Cerebellar nuclear complex (tissue), 1 donor: Measurements from ENCODE around the gene TNRC6B.
A peak's percentile ranks its signal among the peaks of the same experiment; 100 is the strongest.

Experiments
- DNase-seq, 2 experiments: peaks; one replicate each; lab custom pipeline; 2025; lab: John Stamatoyannopoulos, UW

TNRC6B gene

DNA sequence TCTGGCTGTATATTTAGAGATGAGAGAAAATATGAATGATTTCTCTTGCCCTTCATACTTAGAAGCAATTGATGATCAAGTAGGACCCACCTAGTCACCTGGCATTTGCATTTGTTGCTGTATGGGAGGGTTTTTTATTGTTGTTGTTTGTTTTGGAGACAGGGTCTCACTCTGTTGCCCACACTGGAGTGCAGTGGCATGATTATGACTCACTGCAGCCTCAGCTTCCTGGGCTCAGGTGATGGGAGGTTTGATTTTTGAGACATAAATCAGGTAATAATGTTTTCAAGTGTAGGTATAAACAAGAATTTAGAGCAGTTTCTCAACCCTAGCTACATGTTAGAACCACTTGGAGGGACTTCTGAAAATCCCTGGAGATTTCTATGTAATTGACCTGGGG, 63.0 kb downstream of the TNRC6B start:
- no peak for DNase-seq

DNA sequence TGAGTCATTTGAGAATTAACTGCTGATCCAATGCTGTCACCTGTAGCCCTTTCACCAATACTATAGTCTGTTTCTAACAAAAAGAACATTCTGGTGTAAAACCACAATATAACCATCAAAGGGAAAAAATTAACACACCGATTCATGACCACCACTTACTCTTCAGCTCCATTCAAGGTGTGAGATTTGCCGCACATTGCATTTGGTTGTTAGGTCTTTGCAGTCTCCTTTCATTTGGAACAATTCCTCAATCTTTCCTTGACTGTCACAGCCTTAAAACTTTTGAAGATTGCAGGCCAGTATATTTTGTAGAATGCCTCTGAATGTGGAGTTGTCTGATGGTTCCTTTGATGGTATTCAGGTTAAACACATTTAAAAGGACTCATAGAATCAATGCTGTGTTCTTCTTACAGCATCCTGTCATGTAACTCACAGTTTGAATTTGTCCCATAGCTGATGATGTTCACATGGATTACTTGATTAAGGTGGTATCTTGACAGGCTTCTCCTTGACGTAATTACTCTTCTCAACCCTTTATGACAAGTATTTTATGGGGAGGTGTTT, 63.6 kb downstream of the TNRC6B start:
- no peak for DNase-seq

DNA sequence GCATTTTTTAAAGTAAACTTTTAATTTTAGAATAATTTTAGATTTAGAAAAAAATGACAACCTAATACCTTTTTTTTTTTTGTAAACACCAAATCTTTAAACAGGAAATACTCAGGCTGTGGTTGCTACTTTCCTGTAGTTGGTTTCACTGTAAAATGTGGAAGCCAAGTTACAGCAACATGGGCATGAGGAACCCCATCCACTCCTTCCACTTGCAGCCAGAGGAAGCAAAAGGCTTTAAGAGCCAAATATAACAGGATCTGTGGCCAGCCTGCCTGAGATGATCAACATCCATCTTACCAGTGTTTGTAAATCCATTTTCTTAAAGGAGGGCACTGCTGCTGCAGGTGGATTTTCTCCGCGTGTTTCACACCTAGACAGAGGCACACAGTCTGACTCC, 66.2 kb downstream of the TNRC6B start:
- no peak for DNase-seq

DNA sequence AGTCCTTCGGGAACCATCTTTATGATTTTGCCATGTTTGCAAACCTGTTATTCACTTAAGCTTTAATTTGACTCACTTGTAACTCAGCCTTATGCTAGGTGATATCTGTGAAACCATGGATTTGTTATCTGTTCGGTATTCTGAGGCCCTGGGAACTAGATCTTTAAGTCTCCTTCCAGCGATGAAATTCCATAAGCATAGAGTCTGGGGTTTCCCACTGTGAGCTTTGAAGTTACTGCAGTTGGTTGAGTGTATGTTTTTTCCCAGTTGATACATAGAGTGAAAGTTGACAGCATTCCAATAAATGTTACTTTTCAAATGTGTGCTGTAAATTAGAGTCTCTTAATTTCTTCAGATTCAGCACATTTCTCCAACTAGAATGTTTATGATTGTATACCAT, 66.9 kb downstream of the TNRC6B start:
- no peak for DNase-seq

DNA sequence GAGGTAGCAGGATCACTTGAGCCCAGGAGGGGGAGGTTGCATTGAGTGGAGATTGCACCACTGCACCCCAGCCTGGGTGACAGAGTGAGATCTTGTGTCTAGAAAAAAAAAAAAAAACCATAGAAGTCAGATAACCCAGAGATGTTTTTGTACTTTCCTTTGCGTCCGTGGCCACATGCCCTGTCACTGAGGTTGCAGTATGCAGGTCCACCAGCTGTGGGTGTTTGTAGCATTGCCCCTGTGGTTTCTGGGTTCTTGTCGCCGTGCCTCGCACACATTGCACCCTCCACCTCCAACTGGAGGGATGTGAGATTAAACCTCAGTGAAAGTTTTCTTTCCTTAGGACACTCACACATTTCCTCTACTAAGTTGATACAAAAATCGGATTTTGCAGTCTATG, 70.3 kb downstream of the TNRC6B start:
- no peak for DNase-seq

DNA sequence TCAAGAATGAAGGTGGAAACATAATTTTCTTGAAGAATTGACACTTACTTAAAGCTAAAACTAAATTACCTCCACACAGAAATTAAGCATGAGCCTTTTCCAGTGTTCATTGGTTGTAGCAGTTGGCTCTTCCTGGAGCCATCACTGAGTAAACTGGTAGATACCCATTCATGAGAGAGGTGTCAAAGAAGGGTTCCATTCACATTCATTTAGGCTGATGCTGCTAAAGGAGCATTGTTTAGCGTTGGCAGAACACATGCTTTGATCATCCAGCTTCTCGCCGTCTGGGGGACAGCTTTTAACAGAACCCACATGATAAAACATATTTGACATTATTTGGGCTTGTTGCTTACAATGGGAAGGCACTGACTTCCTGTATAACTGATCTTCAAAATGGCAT, 71.6 kb downstream of the TNRC6B start:
- no peak for DNase-seq

DNA sequence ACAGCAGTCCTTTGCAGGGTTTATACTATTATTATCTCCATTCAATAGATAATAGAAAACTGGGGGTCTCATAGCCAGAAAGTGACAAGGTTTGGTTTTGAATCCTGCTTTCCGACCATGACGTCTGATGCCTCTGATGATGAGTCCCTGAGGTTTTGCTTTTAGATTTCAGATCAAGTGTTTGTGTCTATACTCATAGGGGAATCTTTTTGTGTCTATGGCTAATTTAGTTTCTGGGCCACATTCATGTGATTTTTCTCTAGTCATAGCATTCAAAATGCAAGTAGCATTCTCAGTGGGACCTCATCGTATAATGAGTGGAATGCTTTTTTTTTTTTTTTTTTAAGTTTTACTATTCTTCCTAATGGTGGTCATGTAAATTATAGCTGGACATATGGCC, 72.9 kb downstream of the TNRC6B start:
- no peak for DNase-seq

DNA sequence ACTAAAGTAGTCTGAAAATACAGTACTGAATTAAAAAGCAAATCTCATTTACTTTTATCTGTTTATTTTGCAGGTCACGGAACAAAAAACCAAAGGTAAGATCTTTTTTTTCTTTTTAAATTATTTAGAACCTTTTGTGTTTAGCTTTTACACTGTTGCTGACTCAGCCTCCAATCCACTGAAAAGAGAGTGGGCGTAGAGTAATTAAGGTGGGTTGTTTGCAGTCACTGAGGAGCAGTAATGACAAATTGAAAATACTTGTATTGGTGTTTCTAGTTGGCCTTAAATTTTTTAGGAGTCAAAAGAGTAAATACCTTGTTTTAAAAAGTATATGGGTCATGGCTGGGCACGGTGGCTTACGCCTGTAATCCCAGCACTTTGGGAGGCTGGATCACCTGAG, 73.4 kb downstream of the TNRC6B start:
- no peak for DNase-seq

DNA sequence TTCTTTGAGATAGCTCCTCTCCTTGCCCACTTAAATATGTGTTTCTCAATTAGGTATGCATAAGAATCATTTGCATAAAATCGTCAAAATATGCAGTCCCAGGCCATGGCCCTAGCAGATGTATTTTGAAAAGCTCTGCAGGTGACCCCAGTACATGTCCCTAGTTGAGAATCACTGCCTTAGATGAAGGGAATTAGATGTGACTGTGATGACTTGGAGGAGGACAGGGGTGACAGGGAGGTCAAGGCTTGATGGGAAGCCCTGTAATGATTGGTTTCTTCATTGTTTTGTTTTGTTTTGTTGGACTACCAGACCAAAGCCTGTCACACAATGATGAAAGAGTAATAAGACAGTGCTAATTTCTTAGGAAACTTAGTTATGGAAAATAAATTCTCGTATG, 74.4 kb downstream of the TNRC6B start:
- DNase-seq: no peak

DNA sequence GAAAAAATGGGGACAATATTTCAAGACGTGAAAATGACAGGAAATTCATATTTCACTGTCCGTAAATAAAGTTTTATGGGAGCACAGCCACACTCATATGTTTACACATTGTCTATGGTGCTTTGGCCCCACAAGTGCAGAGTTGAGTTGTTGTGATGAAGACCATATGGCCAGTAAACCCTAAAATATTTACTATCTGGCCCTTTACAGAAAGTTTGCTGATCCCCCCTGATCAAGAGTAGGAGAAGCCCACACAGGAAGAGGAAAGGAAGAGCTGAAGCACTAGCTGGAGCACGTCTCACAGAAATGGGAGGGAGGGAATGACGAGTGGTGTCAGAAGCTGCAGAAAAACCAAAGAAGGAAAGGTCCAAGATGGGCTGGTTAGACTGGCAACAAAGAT, 78.8 kb downstream of the TNRC6B start:
- no peak for DNase-seq

DNA sequence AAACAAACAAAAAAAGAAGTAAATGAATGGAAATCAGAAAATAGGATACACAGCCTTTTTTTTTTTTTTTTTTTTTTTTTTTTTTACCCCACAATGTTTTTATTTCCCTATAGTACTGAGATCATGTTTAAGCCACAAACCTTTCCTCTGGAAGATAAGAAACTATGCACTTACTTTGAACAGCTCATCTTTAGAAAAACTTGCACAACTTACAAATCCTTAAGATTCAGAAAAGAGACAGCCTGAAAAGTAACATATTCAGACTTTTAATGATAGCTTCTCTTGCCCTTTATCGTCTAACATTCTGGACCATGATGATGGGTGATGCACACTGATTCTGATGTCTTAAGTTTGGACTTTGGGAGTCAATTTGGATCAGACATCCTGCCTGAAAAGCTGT, 80.3 kb downstream of the TNRC6B start:
- DNase-seq: no peak

DNA sequence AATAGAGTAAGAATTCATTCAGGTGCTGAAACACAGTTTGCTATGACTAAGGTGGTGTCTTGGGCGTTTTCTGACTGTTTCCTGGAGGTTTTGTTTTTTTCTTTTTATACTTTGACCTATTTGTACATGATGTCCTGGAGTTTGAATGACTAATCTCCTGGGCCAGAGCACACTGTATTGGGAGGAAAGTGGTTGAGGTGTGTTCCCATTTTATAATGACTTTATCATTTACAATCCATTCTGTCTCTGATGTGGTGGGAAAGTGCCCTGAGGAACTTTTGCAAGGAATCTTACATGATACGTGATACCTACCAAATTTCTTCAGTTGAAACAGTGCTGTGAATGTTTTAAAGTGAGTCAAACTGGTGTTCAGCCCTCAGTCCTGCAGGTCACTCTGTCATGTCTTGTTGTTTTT, 80.8 kb downstream of the TNRC6B start:
- no peak for DNase-seq

DNA sequence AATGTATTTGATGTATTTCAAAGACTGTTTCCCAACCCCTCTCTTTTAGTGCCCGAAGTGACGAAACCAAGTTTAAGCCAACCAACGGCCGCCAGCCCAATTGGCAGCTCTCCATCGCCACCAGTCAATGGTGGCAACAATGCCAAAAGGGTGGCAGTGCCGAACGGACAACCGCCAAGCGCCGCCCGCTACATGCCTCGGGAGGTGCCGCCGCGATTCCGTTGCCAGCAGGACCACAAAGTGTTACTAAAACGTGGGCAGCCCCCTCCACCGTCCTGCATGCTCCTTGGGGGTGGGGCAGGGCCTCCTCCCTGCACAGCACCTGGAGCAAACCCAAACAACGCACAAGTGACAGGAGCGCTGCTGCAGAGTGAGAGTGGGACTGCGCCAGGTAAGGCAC, 84.1 kb downstream of the TNRC6B start:
- DNase-seq: no peak

DNA sequence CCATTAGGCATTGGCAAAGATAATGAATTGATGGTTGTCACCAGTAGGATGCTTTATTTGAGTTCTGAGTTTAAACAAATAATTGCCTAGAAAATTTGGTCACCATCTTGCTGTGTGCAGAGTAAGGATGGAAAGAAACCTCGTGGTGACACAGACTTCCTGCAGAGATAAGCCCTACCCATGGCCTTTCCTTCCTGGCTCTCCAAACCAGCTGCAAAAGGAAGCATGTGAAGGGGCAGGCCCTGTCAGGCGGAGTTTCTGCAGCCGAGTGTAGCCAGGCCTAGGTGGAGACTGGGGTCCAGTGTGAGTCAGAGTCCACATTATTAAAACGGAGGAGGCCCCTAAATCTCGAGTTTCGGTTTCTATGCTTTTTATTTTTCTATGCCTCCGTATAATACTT, 85.5 kb downstream of the TNRC6B start:
- DNase-seq: no peak

DNA sequence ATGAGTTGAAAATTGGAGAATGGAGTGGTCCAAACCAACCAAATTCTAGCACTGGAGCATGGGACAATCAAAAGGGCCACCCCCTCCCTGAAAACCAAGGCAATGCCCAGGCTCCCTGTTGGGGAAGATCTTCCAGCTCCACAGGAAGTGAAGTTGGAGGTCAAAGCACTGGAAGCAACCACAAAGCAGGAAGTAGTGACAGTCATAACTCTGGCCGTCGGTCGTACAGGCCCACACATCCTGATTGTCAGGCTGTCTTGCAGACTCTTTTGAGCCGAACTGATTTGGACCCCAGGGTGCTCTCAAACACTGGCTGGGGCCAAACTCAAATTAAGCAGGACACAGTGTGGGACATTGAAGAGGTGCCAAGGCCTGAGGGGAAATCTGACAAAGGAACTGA, 88.1 kb downstream of the TNRC6B start:
- DNase-seq: no peak

DNA sequence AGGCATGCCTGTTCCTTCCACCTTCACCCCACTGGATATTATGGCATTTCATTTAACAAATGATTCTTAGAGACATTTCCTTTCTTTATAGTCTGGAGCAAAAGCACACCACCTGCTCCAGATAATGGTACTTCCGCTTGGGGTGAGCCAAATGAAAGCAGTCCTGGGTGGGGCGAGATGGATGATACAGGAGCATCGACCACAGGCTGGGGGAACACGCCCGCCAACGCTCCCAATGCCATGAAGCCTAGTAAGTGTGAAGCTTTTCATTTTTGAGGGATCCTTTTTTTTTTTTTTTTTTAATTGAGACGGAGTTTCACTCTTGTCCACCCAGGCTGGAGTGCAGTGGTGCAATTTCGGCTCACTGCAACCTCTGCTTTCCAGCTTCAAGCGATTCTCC, 92.3 kb downstream of the TNRC6B start:
- DNase-seq: no peak

DNA sequence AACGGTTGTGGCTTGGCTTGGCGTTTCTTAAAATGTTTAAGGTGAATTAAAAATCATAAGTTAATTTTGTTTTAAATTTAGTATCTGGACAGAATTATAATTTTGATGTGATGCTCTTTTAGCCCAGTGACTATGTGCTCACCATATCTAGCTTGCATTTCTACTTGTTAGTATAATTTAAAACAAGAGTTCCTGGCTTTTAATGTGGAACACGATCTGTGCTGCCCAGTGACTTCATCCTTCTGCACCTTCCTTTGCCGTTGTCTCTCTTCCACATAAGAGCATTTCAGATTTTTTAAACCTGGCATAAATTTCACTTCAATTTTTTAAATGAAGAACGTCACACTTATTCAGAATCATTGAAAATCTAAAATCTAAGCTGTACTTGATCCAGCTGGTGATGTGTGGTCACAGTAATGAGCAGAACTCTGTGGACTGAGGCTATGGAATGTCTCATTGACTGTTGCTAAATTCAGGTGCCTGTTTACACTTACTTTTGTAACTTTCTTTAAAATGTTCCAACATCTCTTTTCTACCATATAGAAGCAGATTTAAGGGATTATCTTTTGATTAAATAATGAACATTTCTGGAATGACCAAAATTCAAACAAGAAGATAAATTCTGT, 93.1 kb downstream of the TNRC6B start:
- DNase-seq: no peak

DNA sequence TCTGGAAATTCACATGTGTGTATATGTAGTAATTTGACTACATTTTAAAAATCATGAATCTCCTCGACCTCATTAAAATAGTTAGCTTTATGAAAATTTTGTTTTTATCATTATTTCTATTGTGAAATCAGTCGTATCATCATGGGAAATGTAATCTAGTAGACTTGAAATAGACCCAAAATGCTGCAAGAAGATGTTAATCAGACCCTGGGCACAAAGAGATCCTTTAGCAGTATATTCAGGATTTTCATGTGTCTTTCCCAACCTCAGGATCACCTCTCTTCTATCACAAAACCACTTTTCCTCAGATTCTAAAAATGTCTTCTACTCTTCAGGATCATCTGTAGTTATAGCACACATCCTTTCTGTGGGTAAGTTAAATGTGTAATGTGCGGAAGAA, 93.7 kb downstream of the TNRC6B start:
- no peak for DNase-seq

DNA sequence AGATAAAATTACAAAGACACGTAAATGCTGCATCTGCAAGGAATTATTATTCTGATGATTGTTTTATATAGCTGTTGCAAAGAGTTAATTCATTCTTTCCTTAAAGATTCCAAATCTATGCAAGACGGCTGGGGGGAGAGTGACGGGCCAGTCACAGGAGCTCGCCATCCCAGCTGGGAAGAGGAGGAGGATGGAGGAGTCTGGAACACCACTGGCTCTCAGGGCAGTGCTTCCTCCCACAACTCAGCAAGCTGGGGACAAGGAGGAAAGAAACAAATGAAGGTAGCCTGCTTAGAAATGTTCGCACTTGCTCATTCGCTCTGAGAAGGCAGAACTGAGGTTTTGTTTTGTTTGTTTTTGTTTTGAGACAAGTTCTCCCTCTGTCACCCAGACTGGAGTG, 95.6 kb downstream of the TNRC6B start:
- DNase-seq: no peak

DNA sequence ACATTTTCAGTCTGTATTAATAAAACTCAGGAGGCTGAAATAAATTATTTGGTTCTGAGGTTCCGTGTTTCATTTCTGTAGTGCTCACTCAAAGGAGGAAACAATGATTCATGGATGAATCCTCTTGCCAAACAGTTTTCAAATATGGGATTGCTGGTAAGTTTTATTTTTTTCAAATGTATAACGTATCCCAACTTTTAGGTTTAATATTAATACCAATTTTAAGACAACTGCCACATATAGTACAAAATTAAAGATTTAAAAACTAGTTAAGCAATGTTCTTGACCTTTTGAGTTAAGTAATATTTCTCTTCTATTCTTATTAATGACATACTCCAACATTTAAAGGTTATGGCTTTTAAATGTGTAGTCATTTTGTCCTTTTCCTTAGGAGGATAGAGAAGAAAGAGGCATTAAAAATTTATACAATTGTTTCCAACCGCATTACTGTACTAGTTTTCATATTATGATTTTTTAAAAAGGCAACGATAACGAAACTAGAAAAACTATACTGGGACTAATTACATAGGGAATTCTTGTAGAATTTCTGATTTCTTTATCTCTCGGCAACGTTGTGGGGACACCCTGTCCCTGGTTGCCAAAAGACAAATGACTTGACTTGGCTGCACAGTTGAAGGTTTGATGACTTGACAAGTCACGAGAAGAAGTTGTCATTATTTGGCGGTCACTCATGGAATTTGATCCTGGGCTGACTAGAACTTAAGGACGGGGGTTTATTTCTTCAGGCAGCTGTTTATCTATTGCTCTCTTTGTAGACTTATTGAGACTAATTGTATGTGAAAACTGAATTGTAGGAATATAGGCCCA, 99.5 kb downstream of the TNRC6B start:
- DNase-seq: no peak

DNA sequence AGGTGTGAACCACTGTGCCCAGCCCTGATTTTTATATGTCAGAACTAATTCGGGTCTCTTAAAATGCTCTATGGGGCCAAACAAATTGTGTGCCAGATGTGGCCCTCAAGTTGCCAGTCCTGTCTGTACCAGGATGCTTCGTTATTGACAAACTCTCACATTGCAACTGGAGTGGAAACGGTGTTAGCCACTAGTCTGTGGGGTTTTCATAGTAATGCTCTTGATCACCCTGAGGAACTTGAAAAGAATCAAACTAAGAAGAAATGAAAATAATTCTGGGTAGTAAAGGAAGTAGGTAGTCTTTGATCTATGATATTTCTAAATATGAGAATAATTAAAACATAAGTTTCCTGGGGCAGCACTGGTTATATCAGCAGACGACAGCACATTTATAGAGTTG, 101.3 kb downstream of the TNRC6B start:
- DNase-seq: no peak

DNA sequence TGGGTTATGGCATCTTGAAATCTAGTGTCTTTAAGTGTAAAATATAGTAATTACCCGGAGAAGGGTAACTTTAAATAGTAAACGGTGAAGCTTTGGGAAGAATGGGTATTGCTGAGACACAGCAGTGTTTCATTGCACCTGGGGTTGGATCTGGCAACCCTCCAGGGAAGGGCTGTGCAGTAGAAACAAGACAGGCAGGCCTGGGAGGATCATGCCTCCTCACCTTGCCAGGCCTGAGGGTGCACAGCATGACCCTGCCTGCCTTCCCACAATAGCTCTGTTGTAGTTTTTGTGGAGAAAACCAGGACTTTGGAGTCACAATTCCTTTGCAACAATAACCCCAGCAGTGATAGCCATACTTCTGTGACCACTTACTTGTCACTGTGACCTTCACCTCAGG, 104.0 kb downstream of the TNRC6B start:
- DNase-seq: peak in 1 of 2 experiments; percentile 52

DNA sequence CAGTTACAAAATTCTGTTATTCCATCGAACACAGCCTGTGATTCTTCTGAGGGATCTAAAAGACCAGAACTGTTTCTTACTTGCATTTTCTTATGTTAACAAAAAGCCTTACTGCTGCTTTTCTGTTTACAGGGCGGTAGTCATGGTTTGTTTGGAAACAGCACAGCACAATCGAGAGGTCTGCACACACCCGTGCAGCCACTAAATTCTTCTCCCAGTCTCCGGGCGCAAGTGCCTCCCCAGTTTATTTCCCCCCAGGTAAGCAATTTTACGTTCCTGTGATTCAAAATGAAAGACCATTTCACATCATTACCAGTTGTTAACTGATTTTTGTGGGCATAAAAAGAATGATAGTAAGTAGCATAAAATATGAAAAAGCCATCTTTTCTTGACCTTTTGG, 107.8 kb downstream of the TNRC6B start:
- no peak for DNase-seq
